ENCODE measurements around the gene TMEM106C.

The TMEM106C gene

GRCh38 chr12:47999816-48000215 is 36.4 kb downstream of the TMEM106C start:
- no peak for DNase-seq

DNA sequence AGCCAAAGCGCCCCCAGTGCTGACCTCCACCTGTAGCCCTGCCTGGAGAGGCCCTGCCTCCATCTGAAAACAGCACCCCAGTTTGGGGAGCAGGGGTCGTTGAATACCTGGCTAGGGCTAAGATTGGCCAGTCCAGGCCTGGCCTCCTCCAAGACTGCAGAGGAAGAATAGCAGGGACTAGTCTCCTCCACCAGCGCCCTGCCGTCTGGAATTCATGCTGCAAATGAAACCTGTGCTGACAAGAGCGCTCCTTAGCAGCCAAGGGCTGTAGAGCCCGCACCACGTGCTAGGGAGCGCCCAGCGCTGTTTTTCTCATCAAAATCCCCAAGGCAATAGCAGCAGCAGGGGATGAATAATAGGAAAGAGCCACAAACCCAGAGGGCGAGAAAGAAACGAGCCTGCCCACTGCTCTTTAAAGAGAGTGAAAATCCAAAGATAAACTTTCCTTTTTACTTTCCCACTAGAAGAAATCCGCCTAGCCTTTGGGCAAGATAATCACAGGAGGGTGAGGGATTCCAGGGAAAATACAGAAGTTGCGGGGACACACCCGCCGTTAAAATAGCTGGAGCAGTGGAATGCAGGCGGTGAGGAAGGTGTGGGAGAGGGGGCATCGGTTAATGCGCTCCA is 37.6 kb downstream of the TMEM106C start:
- DNase-seq, result no peak

DNA sequence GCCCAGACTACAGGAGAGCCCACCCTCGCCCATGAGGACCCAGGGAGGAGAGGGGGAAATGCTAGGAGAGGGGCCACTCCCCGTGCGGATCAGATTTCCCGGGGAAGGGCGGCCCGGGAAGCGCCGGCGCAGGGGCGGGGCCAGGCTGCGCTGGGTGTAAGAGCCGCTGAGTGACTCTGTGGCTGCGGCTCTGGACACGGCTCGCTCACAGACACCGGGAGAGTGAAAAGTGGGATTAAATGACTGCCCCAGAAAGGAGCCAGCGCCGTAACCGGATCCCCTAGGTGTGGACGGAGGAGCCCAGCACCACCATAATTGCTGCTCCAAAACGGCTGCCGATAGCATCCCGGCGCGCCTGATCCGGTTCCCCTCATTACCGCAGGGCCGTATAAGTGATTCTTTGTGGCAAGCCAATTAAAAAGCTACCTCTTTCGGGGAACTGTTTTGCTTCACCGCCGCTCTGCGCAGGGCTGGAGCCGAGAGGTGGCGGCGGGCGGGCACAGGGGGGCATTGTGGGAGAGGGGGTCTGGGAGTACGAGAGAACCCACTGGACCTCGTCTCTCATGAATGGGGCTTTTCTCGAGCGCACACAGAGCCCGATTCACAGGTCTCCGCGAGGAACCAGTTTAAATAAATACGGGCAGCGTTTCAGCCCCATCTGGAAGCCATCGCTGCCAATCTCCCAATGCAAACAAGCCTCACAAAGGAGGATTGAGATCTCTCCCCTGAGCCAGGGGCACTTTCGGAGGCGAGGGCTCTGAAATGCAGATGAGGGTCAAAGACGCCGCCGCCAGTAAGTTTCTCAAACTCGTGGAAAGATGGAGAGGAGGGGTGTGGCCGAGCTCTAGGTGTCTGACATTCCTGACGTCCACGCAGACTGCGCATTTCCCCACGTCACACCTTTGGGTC is 38.4 kb downstream of the TMEM106C start:
- no peak for DNase-seq

DNA sequence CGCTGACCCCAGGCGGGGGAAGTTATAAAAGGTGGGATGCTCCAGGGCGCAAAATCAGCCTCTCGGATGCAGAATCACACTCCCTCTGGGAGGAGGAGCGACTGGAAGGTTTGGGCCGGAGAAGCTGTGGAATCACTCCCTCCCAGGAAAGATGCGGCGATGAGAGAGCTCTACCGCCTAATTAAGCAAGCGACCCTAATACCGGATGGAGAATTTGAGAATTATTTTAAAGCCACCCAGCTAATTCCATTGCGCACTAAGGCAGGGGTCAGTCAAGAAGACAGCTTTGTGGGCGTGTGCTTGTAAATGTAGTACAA is 39.0 kb downstream of the TMEM106C start:
- no peak for DNase-seq

DNA sequence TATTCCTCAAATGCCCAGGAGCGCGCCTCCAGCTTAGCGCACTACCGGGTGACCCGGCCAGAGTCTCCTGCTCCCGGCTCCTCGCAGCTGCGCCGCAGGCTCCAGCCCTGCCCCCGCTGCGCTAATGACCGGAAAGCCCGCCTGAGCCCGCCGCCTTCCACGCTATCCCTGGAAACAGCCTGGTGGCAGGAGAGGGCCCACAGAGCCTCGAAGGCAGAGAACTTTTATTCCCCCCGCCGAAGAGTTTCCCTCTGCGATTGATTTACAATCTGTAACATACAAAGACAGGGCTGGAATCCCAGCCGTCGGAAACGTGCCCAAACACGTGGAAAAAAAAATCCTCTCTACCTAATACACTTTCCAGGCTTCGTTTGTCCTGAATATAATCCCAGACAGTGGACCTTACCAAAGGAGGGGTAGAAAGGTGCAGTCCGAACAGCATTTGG is 39.4 kb downstream of the TMEM106C start:
- DNase-seq, result no peak

DNA sequence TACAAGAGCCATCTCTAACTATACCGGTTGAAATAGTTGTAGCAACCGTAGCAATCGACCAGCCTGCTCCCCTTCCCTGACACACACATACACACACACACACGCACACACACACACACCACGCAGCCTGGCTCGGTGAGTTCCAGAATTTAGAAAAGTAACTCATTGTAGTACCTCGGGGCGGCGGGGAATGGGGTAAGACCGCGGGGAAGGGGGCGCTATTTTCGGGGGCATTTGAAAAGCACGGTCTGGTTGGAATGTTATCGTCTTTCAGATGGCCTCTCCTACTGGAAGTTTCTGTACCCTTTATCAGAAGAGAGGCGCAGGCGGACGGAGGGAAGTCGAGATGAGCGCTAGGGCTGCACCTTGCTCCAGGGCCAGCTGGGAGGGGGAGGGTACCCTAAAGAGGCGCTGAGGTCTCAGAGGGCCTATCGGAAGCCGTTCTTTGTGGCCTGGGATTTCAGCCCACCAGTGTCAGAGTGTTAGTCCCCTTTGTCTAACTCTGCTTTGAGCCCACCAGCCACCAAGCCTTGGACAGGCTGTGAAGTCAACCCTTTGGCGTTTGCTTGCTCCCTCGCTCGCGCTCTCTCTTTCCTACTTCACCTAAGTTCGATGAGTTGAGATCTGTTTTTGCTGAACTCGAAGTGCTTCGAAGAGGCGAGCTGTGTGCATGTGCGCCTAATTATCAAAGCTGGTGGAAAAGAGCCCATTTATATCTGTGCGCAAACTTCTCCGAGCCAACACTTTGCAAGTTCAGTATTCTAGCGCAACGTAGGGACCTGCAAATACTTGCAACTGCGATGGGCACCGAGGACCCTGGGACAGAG is 40.0 kb downstream of the TMEM106C start:
- DNase-seq, result no peak

- DNase-seq, result no peak
Observed at GRCh38 chr12:48004053-48004941, 40.9 kb downstream of the TMEM106C start, which contains the start of gene COL2A1. COL2A1 (minus strand) TSS chr12:48004476; CDS start chr12:48004321, 155 bp downstream.

DNA sequence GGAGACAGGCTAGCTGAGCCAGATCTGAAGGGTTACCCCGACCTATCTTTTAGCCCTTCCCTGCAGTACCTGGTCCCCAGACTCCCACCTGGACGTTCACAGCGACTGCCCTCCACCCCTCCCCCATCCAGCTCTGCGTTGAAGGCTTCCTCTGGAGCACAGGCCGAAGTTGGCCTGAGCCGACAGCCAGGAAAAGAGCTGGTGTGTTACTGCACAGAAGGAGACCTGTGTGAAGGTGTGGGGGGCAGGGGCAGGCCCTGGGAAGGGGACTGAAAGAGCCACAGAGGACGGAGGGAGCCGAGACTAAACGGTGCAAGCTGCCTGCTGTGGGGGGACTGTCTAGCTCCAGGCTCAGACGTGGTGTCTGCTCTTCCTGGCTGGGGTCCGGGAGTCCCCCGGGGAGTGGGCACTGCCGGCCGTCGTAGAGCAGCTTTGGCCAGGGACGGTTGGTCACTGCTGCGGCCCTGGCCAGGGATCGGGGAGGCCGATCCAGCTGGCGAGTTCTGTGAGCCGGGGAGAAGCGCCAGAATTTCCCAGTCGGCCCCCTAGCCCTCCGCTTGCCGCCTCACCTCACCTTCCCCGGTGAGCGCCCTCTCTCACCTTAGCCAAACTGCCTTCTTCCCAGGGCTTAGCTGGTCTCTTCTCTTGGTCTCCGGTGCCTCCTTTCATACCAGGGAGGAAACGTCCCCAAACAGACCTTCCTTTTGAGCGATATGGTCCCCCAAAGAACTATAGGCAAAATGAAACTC is 41.8 kb downstream of the TMEM106C start:
- DNase-seq, result no peak

DNA sequence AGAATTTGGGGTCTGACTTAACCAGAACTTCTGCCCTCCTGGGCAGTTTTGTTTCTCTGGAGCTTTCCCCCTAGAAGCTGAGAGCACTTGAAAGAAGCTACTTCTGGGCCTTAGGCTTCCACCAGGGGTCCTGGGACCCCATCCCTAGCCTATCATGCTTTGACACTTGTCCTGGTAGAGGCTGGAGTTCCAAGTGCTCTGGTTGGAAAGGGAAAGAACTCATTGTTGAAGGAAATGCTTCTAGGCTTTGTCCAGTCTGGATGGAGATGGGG is 42.3 kb downstream of the TMEM106C start:
- DNase-seq, result no peak

DNA sequence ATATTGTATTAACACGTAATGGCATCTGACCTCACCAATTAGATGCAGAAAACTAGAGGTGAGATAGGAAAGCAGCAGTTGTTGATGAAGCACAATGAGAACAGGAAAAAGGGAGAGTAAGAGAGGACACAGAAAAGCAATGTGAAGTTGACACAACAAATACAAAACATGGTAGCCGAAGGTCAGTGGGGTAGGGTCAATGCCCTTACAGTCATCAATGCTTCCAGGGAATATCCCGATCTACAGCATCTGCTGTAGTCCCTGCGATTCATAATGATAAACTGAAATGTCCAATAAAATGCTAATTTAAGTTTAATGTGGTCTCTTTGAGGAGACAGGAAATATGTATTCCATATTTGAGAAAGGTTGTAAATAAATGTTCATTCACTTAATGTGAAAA is 43.8 kb downstream of the TMEM106C start:
- DNase-seq, result no peak

DNA sequence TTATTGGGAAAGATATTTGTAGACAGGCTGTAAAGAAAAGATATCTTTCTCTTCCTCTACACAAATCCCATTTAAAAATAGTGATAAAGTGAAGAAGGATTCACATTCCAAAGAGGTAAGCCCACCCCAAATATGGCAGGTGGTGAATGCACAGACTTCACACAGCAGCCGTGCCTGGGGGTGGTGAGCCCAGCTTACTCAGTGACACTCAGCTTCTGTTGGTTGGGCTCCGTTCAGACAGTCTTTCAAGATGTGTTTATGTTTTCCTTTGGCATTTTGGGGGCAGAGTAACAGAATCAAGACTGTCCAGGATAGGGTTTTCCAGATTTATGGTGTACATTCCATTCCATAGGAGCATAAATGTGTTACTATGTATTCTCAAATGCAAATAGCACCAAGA is 45.0 kb downstream of the TMEM106C start:
- DNase-seq, result no peak

GRCh38 chr12:48008950-48009349 is 45.6 kb downstream of the TMEM106C start:
- no peak for DNase-seq

- no peak for DNase-seq
Observed at GRCh38 chr12:48009471-48009870, 46.1 kb downstream of the TMEM106C start.

DNA sequence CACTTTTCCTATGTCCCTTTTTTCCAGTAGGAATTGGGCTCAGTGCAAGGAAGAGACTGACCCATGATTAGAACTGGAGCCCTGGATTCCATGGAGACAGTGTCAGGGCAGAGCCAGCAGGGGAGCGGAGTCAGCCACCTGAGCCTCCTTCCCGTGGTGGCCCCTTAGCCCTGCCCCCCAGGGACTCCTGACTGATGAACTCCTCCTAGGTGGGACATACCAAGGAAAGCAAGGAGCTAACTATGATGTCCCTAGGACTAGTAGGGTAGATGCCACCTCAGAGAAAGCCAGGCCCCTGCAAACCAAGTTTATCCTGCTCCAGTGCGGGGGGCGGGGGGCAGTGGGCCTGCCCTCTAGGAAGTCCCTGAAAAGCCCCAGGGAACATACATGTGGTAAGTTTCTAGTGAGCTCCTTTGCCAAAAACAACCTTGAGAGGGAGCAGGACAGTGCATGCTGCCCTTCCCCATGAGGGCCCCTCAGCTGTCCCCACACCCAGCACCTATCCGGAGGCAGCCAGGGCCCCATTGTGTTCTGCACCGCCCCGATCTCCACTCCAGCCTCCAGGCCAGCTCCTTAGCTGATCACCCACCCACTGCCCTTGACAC is 47.1 kb downstream of the TMEM106C start:
- no peak for DNase-seq

DNA sequence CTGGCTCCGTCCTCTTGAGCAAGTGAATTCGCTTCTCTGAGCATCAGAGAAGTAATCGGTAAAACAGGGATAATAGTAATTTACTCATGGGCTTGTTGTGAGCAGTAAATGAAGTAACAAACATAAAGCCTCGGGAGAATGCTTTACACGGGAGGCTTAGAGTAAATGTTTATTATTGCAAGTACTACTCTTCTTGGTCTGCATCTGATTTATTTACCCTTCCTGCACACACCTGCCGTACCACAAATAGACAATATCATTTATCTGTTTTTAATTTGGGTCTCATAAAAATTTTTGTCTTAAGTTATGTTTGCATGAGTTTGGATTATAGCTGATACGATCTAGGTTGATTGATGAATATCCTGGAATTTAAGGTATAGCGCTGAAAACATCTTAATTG is 48.7 kb downstream of the TMEM106C start:
- no peak for DNase-seq

DNA sequence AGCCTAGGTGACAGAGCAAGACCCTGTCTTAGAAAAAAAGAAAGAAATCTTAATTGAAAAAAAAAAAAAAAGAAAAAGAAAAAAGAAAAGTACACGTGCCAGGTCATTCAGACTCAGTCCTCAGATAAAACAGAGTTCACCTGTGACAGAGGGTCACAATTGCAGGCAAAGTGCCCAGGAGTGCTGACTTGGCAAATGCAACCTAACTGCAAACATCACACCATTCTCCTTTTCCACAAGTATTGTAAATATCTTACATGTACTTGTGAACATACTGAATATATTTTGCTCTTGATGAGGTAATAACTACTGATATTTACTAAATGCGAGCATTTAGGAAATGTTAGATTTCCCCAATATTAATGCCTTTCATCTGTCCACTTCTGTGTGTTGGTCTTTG is 49.9 kb downstream of the TMEM106C start:
- no peak for DNase-seq

DNA sequence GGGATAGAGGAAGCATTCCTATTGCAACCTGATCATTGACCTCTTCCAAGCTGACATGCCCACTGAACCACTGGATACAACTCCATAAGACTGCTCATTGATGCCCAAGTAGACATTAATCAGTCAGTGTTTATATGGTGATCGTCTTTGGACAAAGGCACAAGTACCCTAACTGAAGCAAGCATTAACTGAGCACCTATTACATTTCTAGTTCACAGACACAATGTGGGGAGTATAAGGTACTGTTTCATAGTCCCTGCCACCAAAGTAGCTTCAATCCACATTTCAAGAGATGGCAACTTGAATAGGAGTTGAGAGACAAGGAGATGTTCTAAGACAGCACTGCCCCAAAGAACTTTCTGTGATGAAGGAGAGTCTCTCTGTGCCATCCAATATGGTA is 51.7 kb downstream of the TMEM106C start:
- no peak for DNase-seq

DNA sequence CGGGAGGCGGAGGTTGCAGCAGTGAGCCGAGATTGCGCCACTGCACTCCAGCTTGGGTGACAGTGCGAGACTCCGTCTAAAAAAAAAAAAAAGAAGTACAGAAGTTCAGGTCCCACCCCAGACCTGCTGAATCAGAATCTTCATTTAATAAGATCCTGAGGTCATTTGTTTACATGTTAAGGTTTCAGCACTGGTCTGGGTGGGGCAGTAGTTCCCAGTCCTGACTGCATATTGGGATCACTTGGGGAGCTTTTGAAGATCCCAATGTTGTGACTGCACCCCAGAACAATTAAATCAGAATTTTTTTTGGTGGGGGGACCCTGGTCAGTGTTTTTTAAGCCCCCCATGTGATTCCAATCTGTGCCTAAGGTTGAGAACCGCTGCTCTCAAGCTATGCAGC is 52.6 kb downstream of the TMEM106C start:
- no peak for DNase-seq

DNA sequence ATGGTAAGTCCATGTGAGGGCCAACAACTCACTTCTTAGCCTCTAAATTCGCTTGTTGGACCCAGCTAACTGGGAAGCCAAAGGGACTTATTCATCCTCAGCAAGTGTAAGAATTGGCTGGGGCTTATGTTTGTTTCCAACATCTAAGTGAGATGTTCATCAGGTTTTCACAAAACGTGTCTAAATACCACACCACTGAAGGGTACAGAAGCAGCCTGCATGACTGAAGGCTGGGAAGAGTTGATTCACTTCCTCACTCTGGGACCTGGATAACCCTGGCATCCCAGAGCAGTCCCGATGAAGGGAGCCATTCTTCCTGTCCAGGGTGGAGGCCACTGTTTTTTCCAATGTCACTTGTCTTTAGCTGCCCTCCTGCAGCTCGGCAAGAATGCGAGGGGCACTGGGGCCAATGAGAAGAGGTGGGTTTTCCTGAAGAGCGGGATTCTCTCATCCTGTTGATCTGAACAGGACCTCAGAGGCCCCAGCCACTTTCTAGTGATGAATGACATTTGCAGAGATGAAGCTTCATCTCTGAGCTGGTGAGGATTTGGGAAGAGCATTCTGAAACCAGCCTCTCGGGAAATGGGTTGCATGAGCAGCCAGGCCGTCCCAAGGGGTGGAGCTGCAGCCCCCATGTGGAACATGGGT is 53.1 kb downstream of the TMEM106C start:
- DNase-seq, result no peak

GRCh38 chr12:48017496-48017895 is 54.1 kb downstream of the TMEM106C start:
- no peak for DNase-seq

Data from bone marrow (tissue), 2 donors.